DND-41 (cell line): ENCODE data around the gene FGFBP1.

Experiments used
- CTCF ChIP-seq: IDR thresholded peaks from 2 replicates; pipeline ENCODE4 v1.5.1; 2012; ENCODE audit warnings: borderline replicate concordance, low read length, moderate library complexity, mild to moderate bottlenecking; ENCODE audit not compliant: poor library complexity, severe bottlenecking; ENCODE audit errors: extremely low read depth
- EZH2 ChIP-seq: IDR thresholded peaks from 3 replicates; pipeline ENCODE4 v1.6.1; 2012; ENCODE audit warnings: borderline replicate concordance, low read depth, mild to moderate bottlenecking, moderate library complexity, low read length, inconsistent platforms; ENCODE audit not compliant: severe bottlenecking

- no peak for TF ChIP-seq CTCF
- TF ChIP-seq EZH2, result no peak
Measured at GRCh38 chr4:15988222-15988621, 49.7 kb upstream of the FGFBP1 start.
